DLD1 (cell line): ENCODE data around the gene SLC35E4.
"Not testable (repeated sequence)": the region's sequence is repeated elsewhere in the genome, so short reads cannot be mapped to it uniquely, and the experiment has no call there.

Experiments used
- in situ Hi-C: cut with HindIII; loops from 2 replicates; pipeline ENCODE4 v1.10.0; 2017; ENCODE audit warnings: low sequenced_read_pairs

The SLC35E4 gene, protein sequence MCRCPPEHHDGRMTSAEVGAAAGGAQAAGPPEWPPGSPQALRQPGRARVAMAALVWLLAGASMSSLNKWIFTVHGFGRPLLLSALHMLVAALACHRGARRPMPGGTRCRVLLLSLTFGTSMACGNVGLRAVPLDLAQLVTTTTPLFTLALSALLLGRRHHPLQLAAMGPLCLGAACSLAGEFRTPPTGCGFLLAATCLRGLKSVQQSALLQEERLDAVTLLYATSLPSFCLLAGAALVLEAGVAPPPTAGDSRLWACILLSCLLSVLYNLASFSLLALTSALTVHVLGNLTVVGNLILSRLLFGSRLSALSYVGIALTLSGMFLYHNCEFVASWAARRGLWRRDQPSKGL

GRCh38 chr22:30635273-30636225 is at the start of gene SLC35E4:
Gene SLC35E4, plus strand, starts transcription at chr22:30635781. Its CDS starts 670 bp downstream, at chr22:30636451.
- in situ Hi-C loops, result no loop called here

GRCh38 chr22:30586414-30586813 is 49.2 kb upstream of the SLC35E4 start:
- in situ Hi-C loops, result no loop called here

DNA sequence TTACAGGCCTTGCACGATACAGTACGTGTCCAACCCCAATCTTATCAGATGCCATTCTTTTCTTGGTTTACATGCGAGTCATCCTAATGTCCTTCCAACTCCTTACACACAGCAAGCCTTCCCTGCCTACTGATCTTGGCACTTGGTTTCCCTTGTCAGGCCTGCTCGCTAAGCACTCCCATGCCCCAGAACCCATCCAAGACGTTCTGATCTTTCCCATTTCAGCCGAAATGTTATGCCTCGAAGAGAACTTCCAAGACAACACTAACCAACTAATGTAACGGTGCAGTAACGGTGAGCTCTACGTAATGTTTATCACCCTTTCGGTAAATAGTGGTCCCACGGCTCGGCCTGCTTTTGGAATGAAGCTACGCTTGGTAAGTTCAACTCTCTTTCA is 44.4 kb upstream of the SLC35E4 start:
- in situ Hi-C loops, result no loop called here

GRCh38 chr22:30591588-30592359 is 43.8 kb upstream of the SLC35E4 start, which contains the start of gene PES1:
Gene PES1, minus strand, starts transcription at chr22:30591910. Its CDS starts 77 bp downstream, at chr22:30591833.
- in situ Hi-C loops, result no loop called here

DNA sequence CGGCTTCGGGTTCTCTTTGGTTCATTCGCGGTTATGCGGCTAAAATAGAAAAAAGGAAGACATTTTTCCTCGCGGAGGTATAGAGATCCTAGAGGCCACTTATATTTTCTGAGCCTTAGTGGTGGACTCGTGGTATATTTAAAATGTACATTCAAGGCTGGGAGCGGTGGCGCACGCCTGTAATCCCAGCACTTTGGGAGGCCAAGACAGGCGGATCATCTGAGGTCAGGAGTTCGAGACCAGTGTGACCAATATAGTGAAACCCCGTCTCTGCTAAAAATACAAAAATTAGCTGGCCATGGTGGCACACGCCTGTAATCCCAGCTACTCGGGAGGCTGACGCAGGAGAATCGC is 43.2 kb upstream of the SLC35E4 start:
- in situ Hi-C loops, result not testable (repeated sequence)

GRCh38 chr22:30596199-30596598 is 39.4 kb upstream of the SLC35E4 start:
- in situ Hi-C loops, result no loop called here

DNA sequence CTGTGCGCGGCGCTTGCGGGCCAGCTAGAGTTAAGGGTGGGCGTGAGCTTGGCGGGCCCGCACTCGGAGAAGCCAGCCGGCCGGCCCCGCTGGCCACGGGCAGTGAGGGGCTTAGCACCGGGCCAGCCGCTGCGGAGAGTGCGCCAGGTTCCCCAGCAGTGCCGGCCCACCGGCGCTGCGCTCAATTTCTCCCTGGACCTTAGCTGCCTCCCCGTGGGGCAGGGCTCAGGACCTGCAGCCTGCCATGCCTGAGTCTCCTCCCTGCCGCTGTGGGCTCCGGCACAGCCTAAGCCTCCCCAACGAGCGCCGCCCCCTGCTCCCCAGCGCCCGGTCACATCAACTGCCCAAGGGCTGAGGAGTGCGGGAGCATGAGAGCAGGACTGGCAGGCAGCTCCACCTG is 38.7 kb upstream of the SLC35E4 start:
- in situ Hi-C loops, result no loop called here

DNA sequence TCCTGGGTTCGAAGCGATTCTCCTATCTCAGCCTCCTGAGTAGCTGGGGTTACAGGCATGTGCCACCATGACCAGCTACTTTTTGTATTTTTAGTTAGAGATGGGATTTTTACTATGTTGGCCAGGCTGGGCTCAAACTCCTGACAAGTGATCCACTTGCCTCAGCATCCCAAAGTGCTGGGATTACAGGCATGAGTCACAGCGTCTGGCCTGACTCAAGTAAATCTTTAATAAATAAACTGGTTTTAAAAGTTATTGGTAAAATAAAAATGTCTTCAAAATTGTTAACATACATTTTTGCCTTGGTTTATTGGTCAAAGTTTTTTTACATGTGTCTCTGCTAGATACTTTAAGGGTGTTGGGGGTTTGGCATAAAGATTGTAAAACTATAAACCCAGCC is 36.6 kb upstream of the SLC35E4 start:
- in situ Hi-C loops, result no loop called here

GRCh38 chr22:30600921-30601320 is 34.7 kb upstream of the SLC35E4 start:
- in situ Hi-C loops, result no loop called here

DNA sequence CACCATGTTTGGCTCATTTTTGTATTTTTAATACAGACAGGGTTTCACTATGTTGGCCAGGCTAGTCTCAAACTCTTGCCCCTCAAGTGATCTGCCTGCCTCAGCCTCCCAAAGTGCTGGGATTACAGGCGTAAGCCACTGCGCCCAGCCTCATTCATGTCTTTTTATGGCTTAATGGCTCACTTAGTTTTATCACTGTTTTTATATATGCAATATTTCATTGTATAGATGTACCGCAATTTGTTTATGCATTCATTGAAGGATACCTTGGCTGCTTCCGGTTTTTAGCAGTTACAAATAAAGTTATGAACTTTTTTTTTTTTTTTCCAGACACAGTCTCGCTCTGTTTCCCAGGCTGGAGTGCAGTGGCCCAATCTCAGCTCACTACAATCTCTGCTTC is 34.1 kb upstream of the SLC35E4 start:
- in situ Hi-C loops, result no loop called here

DNA sequence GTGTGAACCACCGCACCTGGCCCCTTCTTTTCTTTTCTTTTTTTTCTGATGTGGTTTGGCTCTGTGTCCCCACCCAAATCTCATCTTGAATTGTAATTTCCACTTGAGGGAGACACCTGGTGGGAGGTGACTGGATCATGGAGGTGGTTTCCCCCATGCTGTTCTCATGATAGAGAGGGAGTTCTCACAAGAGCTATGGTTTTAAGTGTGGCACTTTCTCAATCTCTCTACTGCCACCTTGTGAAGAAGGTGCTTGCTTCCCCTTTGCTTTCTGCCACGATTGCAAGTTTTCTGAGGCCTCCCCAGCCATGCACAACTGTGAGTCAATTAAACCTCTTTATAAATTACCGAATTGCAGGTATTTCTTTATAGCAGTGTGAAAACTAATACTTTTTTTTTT is 33.5 kb upstream of the SLC35E4 start:
- in situ Hi-C loops, result no loop called here

GRCh38 chr22:30603801-30604200 is 31.8 kb upstream of the SLC35E4 start:
- in situ Hi-C loops, result no loop called here

GRCh38 chr22:30604723-30605122 is 30.9 kb upstream of the SLC35E4 start:
- in situ Hi-C loops, result no loop called here

GRCh38 chr22:30605449-30606110 is 30.0 kb upstream of the SLC35E4 start:
- in situ Hi-C loops, result no loop called here

DNA sequence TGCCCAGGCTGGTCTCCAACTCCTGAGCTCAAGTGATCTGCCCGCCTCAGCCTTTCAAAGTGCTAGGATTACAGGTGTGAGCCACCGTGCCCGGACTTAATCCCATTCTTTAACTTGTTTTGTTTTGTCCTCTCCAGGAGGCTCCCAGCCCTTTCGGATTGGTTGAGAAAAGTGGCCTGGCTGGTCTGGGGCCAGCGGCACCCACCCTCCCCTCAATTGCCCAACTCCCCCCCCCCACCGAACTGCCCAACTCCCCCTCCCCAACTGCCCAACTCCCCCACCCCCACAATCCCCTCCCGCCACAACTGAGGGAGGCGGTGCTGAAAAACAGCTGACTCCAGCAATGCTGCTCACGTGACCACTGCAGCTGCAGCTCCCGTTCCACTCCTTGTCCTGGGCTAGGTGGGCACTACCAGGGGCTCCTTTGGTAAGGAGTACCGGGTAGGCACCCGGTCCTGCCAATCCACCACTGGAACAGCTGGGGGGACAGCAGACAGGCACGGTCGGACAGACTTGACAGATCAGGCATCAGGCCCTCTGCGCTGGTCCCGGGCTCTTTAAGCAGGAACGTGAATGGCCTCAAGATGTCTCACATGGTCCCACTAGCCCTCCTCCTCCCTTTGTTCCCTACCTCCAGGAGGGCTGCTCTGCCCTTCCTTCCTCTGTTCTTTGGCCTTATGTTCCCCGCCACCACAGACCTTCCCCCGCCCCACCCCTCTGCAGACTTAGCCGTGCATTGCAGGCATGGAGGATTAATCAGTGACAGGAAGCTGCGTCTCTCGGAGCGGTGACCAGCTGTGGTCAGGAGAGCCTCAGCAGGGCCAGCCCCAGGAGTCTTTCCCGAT is 28.9 kb upstream of the SLC35E4 start, which contains the start of gene TCN2:
Gene TCN2, plus strand, starts transcription at position 720 of the 845 bp plus-strand sequence. CDS start 158 bp downstream, outside the sequence.
- in situ Hi-C loops, result no loop called here

- in situ Hi-C loops, result no loop called here
Measured at GRCh38 chr22:30607300-30607930, 28.2 kb upstream of the SLC35E4 start.

GRCh38 chr22:30607939-30608338 is 27.6 kb upstream of the SLC35E4 start:
- in situ Hi-C loops, result no loop called here

GRCh38 chr22:30609260-30610185 is 26.1 kb upstream of the SLC35E4 start:
- in situ Hi-C loops, result no loop called here
